ENCODE measurements around the gene MGRN1. TPM values are rescaled to one million over a fixed set of nuclear protein-coding genes. Genes with fewer than 3 reads are reported as not detected.

Gene MGRN1
- total and polyA plus RNA-seq, 2 experiments from 2014 or later: 29.2 to 30.8 TPM

DNA sequence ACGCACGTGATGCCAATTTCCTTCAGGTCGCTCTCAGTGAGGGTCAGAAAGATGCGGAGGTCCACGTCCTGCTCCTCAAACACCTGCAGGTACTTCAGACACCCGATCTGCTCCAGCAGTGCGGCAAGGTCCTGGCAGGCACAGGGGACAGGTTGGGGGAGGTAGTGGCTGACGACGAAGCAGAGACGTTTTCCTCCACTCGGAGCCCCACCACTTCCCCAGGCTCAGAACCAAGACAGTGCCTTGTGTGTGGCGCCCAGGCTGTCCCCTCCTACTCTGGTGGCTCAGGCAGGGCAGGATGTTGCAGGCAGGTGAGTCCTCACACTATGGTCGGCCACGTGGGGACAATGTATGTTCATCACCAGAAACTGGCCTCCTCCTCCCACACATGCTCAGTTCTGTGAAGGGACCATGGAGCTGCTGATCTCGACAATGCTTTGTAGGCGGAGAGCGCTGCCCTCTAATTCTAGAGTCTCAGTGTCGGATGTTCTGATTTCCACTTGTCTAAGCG, 74.5 kb downstream of the MGRN1 start:
- peaks cover 22% of the 10 kb centered on the region for H3K4me1 ChIP-seq (ENCODE audit: insufficient read depth)
- WGBS (ENCODE audit: low lambda C conversion rate, missing lambda C conversion rate): 95% methylated on average over 19 of the region's 19 CpGs
- no peak overlapping the region for H2AFZ ChIP-seq
- H4K20me1 ChIP-seq (ENCODE audit: insufficient read depth, poor library complexity, severe bottlenecking): no peaks in the 10 kb centered on the region
- H3K4me2 ChIP-seq: no peak overlapping the region
- H3K36me3 ChIP-seq (replicated peaks; ENCODE audit: insufficient read depth, low read depth): no peaks in the 10 kb centered on the region
- H3K27ac ChIP-seq: no peak overlapping the region
- no peaks in the 10 kb centered on the region for H3K9me3 ChIP-seq (ENCODE audit: low read depth)
- no peak overlapping the region for H3K4me3 ChIP-seq
- no peak for TF ChIP-seq EZH2phosphoT487 (IDR thresholded peaks at IDR 0.05; ENCODE audit: low read depth, severe bottlenecking, unreplicated experiment)
- no peak for TF ChIP-seq EZH2 (IDR thresholded peaks at IDR 0.05; ENCODE audit: borderline replicate concordance)
- TF ChIP-seq CTCF (IDR thresholded peaks at IDR 0.05; ENCODE audit: poor library complexity): no peak
- DNase-seq (ENCODE audit: low spot score): no peak
- peaks cover 14% of the 10 kb centered on the region for H3K79me2 ChIP-seq
- H3K27me3 ChIP-seq: no peaks in the 10 kb centered on the region
- H3K9me2 ChIP-seq (replicated peaks; ENCODE audit: insufficient read depth): no peaks in the 10 kb centered on the region

DNA sequence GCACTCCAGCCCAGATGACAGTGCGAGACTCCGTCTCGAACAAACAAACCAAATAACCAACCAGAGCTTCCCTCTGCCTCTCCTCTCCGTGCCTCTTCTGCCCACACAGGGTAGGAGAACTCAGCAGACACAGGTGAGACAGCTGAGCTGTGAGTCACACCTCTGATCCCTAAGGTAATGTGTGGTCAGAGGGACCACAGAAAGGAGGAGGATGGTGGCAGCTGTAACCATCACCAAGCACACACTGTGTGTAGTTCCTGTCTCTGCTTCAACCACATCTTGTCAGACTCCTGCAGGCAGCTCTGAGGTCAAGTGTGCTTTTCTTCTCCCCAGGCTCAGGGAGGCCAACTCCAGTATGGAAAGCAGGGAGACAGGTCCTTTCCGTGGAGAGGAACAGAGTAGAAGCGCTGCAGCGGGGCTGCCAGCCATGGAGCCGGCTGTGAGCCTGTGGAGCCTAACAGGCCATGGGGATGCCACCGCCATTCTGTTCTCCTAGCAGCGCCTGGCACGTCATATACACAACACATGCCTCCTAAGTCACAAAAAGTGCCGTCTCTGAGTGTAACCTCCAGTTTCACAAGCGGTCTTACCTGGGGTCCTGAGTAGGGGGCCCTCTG, 75.9 kb downstream of the MGRN1 start:
- H2AFZ ChIP-seq: no peak overlapping the region
- H4K20me1 ChIP-seq (ENCODE audit: insufficient read depth, poor library complexity, severe bottlenecking): no peaks in the 10 kb centered on the region
- H3K27me3 ChIP-seq: no peaks in the 10 kb centered on the region
- 96% methylated on average over 13 of the region's 13 CpGs for WGBS (ENCODE audit: low lambda C conversion rate, missing lambda C conversion rate)
- no peaks in the 10 kb centered on the region for H3K9me3 ChIP-seq (ENCODE audit: low read depth)
- no peak overlapping the region for H3K27ac ChIP-seq
- H3K4me3 ChIP-seq: no peak overlapping the region
- H3K9me2 ChIP-seq (replicated peaks; ENCODE audit: insufficient read depth): no peaks in the 10 kb centered on the region
- peaks cover 13% of the 10 kb centered on the region for H3K4me1 ChIP-seq (ENCODE audit: insufficient read depth)
- no peak for DNase-seq (ENCODE audit: low spot score)
- H3K36me3 ChIP-seq (replicated peaks; ENCODE audit: insufficient read depth, low read depth): no peaks in the 10 kb centered on the region
- peaks cover 3% of the 10 kb centered on the region for H3K79me2 ChIP-seq
- H3K4me2 ChIP-seq: no peak overlapping the region
- TF ChIP-seq EZH2phosphoT487 (IDR thresholded peaks at IDR 0.05; ENCODE audit: low read depth, severe bottlenecking, unreplicated experiment): no peak
- no peak for TF ChIP-seq CTCF (IDR thresholded peaks at IDR 0.05; ENCODE audit: poor library complexity)
- no peak for TF ChIP-seq EZH2 (IDR thresholded peaks at IDR 0.05; ENCODE audit: borderline replicate concordance)

DNA sequence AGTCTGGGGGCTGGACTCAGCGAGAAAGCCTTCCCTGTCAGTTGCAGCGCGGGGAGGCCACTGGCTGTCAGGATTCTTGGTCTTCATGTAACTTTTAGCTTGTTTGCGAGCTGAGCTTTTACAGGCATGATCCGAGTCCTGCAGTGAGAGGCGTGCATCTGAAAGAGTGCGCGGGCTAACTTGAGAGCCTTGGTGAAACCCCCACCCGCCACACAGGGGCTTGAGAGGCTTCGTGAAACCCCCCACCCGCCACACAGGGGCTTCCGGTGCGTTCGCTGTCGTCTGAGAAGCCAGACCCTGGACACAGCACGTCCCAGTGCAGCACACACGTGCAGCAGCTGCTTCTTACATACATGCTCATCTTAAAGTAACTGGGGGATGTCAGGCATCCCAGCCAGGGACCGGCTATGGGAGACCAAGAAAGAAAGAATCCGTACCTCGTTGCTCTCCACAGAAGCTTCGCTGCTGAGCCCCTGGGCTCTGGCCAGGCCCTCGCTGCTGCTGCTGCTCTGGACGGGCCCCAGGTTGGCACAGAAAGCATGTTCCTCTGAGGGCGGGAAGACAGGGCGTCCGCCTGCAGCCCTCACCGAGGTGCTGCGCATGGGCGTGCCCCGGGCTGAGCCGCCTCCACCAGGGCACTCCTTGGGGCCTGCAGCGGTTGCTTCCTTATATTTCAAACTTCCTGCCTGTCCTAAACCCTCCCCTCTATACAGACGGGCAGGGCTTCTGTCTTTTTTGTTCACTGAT, 76.5 kb downstream of the MGRN1 start:
- H3K27ac ChIP-seq: no peak overlapping the region
- no peak overlapping the region for H2AFZ ChIP-seq
- no peak overlapping the region for H3K4me2 ChIP-seq
- WGBS (ENCODE audit: low lambda C conversion rate, missing lambda C conversion rate): 97% methylated on average over 33 of the region's 33 CpGs
- no peaks in the 10 kb centered on the region for H3K36me3 ChIP-seq (replicated peaks; ENCODE audit: insufficient read depth, low read depth)
- H3K9me2 ChIP-seq (replicated peaks; ENCODE audit: insufficient read depth): no peaks in the 10 kb centered on the region
- H3K27me3 ChIP-seq: no peaks in the 10 kb centered on the region
- no peaks in the 10 kb centered on the region for H3K9me3 ChIP-seq (ENCODE audit: low read depth)
- H3K79me2 ChIP-seq: no peaks in the 10 kb centered on the region
- H4K20me1 ChIP-seq (ENCODE audit: insufficient read depth, poor library complexity, severe bottlenecking): no peaks in the 10 kb centered on the region
- no peak for DNase-seq (ENCODE audit: low spot score)
- TF ChIP-seq CTCF (IDR thresholded peaks at IDR 0.05; ENCODE audit: poor library complexity): no peak
- TF ChIP-seq EZH2 (IDR thresholded peaks at IDR 0.05; ENCODE audit: borderline replicate concordance): no peak
- no peak for TF ChIP-seq EZH2phosphoT487 (IDR thresholded peaks at IDR 0.05; ENCODE audit: low read depth, severe bottlenecking, unreplicated experiment)
- H3K4me3 ChIP-seq: no peak overlapping the region
- H3K4me1 ChIP-seq (ENCODE audit: insufficient read depth): peaks cover 7% of the 10 kb centered on the region

All from hepatocyte (in vitro differentiated cells).